ENCODE results near the gene PLEKHG2. TPM values are rescaled to one million over a fixed set of nuclear protein-coding genes. Genes with fewer than 3 reads are reported as not detected.

Gene PLEKHG2
- total and polyA plus RNA-seq, 9 of the 15 experiments (the other 6 are each of a cell fraction or from before 2014, with no cell fraction given) = 0.98 to 45.7 (median 9.8) TPM

- no peak for TF ChIP-seq THAP12 (CRISPR knock-in tag; IDR thresholded peaks at IDR 0.05)
- no peak for TF ChIP-seq EWSR1 (IDR thresholded peaks at IDR 0.05; ENCODE audit: borderline replicate concordance, low read depth, partially characterized antibody)
- TF ChIP-seq, protein P1, sequence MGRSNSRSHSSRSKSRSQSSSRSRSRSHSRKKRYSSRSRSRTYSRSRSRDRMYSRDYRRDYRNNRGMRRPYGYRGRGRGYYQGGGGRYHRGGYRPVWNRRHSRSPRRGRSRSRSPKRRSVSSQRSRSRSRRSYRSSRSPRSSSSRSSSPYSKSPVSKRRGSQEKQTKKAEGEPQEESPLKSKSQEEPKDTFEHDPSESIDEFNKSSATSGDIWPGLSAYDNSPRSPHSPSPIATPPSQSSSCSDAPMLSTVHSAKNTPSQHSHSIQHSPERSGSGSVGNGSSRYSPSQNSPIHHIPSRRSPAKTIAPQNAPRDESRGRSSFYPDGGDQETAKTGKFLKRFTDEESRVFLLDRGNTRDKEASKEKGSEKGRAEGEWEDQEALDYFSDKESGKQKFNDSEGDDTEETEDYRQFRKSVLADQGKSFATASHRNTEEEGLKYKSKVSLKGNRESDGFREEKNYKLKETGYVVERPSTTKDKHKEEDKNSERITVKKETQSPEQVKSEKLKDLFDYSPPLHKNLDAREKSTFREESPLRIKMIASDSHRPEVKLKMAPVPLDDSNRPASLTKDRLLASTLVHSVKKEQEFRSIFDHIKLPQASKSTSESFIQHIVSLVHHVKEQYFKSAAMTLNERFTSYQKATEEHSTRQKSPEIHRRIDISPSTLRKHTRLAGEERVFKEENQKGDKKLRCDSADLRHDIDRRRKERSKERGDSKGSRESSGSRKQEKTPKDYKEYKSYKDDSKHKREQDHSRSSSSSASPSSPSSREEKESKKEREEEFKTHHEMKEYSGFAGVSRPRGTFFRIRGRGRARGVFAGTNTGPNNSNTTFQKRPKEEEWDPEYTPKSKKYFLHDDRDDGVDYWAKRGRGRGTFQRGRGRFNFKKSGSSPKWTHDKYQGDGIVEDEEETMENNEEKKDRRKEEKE (IDR thresholded peaks at IDR 0.05; ENCODE audit: borderline replicate concordance in 1 of 2, control insufficient read depth in 1 of 2, low read depth in 2 of 2, low read length in 1 of 2) = no peak
- peak; percentile 78; the same call in 1 of the 2 replicates for TF ChIP-seq FOXO4 (CRISPR knock-in tag; IDR thresholded peaks at IDR 0.05)
- no peak for TF ChIP-seq ZNF282 (CRISPR knock-in tag; IDR thresholded peaks at IDR 0.05)
- TF ChIP-seq ZSCAN32 (CRISPR knock-in tag; IDR thresholded peaks at IDR 0.05) = no peak
- TF ChIP-seq, protein P2, sequence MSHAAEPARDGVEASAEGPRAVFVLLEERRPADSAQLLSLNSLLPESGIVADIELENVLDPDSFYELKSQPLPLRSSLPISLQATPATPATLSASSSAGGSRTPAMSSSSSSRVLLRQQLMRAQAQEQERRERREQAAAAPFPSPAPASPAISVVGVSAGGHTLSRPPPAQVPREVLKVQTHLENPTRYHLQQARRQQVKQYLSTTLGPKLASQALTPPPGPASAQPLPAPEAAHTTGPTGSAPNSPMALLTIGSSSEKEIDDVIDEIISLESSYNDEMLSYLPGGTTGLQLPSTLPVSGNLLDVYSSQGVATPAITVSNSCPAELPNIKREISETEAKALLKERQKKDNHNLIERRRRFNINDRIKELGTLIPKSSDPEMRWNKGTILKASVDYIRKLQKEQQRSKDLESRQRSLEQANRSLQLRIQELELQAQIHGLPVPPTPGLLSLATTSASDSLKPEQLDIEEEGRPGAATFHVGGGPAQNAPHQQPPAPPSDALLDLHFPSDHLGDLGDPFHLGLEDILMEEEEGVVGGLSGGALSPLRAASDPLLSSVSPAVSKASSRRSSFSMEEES (CRISPR knock-in tag; IDR thresholded peaks at IDR 0.05) = no peak
- TF ChIP-seq PHTF2 (CRISPR knock-in tag; IDR thresholded peaks at IDR 0.05) = no peak
- no peak for TF ChIP-seq ETS1 (conservative IDR thresholded peaks at IDR 0.05; ENCODE audit: control insufficient read depth, low read depth, low read length)
- TF ChIP-seq ZNF143 (CRISPR knock-in tag; IDR thresholded peaks at IDR 0.05) = peak; percentile 87
- TF ChIP-seq ETV6 (IDR thresholded peaks at IDR 0.05; ENCODE audit: borderline replicate concordance in 1 of 2, low read depth in 2 of 2, low read length in 1 of 2) = no peak
- TF ChIP-seq ETV6 (CRISPR knock-in tag; IDR thresholded peaks at IDR 0.05; ENCODE audit: borderline replicate concordance) = no peak
- peak; percentile 95 for TF ChIP-seq FOS (IDR thresholded peaks at IDR 0.05; ENCODE audit: extremely low read depth, insufficient read length)
- no peak for TF ChIP-seq ILF3 (IDR thresholded peaks at IDR 0.05; ENCODE audit: borderline replicate concordance)
Measured at GRCh38 chr19:39390751-39391437, 21.6 kb upstream of the PLEKHG2 start, which contains the start of the genes MED29 and PAF1 (continued).
